Umbilical cord (tissue), 2 donors: ENCODE measurements around the gene DNAH1. TPM values are rescaled to one million over a fixed set of nuclear protein-coding genes. Genes with fewer than 3 reads are reported as not detected.

Experiments used
- DNase-seq: peaks from one replicate; pipeline ENCODE4 v3.0.0-alpha.2; 2015; ENCODE audit warnings: low spot score
- total RNA-seq: library from RNA; depleted of rRNA; stranded (reverse); fragments of >200 nt; gene quantifications from one replicate; pipeline ENCODE4 v1.2.3, GENCODE V29; 2014; ENCODE audit warnings: low replicate concordance; ENCODE audit not compliant: insufficient read depth

The DNAH1 gene
- total RNA-seq, 1 donor from 2014 or later, result 2.9 TPM

DNA sequence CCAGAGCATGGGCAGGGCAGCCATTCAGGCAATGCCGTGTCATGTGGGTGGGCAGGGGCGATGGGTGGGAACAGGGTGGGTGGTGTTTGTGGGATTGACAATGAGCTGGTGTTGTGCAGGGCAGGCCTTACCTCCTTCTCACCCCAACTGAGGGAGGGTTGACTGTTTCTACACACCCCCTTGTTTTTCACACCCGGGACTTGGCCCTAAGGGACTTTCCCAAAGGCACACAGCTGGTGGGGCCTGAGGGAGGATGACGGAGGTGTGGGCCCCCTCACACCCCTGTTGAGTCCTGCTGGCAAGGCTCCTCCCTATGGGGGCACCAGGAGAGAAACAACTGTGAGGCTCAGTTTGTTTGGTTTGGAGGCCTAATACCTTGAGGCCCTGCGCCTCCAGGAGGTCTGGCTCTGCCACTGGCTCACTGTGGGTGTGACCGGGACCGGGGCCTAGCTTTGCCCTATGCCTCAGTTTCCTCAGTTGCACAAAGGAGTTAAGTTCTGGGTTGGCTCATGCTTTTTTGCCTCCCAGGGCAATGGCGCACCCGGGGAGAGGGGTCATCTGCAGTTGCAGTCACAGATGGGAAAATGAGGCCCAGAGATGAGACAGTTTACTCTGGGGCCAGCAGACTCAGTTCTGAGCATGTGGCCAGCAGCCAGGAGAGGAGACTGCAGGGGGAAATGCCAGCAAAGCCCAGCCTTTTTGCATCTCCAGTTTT lies 5.1 kb upstream of the DNAH1 start:
- DNase-seq, result peak; percentile 25

- no peak for DNase-seq
Measured at GRCh38 chr3:52311576-52312119, 4.5 kb upstream of the DNAH1 start.

DNA sequence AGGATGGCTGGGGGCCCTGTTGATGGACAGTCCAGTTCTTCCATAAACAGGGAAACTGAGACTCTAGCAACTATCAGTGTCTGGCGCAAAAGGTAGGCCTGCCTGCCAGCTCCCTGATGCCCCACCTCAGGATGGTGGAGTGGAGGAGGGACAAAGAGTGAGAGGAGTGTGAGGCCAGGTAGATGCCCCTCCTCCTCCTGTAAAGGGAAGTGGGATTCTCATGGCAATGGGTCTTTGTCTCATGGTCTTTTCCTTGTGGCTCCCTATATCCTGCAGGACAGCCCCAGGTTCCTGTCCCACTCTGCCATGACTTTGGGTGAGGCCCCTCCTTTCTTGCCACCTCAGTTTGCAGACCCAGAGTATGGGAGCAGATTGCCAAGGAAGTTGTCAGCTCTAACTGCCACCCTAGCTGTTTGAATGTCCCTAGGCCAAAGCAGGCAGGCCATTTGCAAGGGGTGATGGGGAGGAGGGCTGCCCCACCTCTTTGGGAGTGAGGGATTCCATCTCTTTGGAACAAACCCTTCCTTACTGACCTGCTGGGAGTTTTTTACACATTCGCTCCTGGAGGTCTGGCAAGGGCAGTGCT lies 2.8 kb upstream of the DNAH1 start:
- DNase-seq, result no peak

- peak; percentile 19 for DNase-seq
Measured at GRCh38 chr3:52313774-52314188, 2.3 kb upstream of the DNAH1 start.

DNA sequence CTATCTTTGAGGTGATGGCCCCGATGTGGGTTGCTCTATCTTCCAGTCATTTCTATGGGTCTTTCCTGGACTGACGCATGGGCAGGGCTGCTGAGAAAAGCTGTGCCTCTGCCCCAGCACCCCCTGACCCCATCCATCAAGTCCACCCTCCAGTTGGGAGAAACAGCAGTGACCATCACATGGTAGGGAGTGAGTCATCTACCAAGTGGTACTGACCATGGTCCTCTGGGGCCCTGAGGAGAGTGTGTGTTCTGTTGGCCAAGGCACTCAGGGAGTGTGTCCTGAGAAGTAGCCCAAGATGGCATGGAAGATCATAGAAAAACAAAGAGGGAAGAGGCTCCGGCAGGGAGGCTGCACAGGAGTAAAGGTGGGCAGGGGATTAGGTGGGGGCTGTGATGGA lies 1.6 kb upstream of the DNAH1 start:
- no peak for DNase-seq

- no peak for DNase-seq
Measured at GRCh38 chr3:52315006-52315405, 1.1 kb upstream of the DNAH1 start.

GRCh38 chr3:52317208-52318000 lies 1.3 kb downstream of the DNAH1 start:
- DNase-seq, result peak; percentile 60

DNA sequence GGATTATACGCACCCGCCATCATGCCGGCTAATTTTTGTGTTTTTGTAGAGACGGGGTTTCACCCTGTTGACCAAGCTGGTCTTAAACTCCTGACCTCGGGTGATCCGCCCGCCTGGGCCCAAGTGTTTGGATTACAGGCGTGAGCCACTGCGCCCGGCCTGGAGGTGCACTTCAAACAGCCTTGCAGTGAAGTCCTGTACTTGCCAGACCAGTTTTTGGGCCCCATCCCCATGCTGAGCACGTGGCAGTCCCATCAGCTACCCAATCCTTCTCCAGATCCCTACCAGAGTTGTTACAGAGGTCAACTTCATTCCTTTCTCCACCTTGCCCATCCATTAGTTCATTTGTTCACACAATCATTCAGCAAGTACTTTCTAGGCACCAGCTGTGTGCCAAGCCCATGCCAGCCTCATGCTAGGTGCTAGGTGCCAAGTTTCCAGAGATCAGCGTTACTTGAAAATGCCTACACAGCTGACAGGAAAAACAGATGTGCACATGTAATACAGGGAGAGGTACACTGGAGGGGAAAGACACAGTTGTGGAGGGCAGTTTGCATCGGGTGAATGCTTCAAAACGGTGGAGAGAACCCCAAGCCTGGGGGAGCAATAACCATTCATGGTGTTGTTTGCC lies 2.2 kb downstream of the DNAH1 start:
- no peak for DNase-seq

DNA sequence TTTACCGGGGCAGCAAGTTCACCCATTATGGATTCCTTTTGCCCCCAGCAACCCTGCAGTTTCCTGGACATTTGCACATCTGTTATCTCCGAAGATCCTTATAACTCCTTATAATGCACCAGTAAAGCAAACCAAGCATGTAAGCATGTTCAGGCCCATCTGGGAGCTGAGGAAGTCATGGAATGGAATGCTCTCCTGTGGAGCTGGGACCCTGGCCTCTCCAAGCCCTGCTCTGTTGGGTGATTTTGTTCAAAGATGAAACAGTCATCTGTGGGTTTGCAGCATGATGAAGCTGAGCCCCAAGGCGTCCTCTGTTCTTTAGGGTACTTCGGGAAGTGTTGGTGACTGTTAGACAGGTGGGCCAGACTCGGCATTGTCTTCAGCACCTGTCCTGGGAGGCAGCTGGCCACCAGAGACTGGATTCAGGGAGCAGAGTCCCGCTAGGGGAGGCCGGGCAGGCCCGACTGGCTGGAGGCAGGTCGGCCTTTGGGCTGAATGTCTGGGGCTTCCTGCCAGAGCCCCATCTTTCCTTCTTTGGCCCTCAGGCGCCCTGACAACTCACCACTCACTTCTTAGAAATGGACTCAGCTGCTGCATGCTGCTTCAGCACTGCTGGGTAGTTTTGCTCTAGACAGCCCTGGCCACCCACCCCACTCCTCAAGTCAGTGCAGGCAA lies 3.9 kb downstream of the DNAH1 start:
- no peak for DNase-seq

DNA sequence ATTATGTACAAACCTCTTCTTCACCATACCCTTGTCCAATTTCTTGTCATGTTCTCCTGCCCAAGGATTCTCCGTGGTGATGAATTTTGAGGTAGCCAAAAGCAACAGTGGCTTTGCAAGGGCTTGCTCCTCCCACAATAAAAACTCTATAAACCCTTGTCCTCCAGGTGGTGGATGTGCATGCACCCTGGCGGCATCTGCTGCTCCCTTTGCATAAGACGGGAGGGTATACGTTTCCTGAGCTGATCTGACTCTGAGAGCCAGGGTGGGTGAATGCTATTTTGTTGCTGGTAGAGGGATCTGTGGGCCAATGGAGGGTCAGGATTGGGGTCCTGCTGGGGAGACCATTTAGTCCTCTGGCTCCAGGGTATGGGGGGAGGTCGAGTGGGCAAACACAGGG lies 5.4 kb downstream of the DNAH1 start:
- DNase-seq, result no peak

GRCh38 chr3:52322466-52322865 lies 6.3 kb downstream of the DNAH1 start:
- no peak for DNase-seq

DNA sequence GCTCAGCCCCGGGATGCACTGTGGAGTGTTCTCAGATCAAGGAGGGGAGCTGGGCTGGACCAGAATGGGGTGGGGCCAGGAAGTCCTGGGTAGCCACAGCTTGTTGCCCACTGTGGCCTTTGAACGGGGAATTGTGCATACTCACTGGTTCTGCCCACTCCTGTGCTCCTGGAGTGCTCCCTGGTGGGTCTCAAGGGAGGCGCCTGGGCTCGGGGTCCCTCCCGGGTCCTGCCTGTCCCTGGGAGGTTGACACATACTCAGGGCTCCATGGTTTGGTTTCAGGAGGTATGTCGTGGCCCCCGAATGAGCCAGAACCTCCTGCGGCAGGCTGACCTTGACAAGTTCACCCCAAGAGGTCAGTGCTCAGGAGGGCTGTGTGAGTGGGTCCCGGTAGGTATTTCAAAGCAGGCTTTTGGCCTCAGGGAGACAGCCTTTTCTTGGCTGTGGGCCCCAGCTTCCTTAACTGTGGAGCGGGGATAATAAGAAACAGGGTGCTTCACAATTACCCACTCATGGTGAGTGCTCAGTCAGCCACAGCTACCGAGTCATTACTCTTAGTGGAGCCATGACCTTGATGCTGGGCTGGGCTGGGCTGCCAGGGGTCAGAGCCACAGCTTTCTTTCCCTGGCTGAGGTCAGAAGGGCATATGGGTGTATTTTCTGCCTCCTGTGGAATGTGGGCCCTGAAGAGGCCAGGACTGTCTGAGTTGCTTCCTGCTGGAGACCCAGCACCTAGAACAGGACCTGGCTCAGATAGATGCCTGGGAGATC lies 7.6 kb downstream of the DNAH1 start:
- DNase-seq, result no peak

- no peak for DNase-seq
Measured at GRCh38 chr3:52324676-52325075, 8.6 kb downstream of the DNAH1 start.

GRCh38 chr3:52325686-52326085 lies 9.6 kb downstream of the DNAH1 start:
- DNase-seq, result no peak

DNA sequence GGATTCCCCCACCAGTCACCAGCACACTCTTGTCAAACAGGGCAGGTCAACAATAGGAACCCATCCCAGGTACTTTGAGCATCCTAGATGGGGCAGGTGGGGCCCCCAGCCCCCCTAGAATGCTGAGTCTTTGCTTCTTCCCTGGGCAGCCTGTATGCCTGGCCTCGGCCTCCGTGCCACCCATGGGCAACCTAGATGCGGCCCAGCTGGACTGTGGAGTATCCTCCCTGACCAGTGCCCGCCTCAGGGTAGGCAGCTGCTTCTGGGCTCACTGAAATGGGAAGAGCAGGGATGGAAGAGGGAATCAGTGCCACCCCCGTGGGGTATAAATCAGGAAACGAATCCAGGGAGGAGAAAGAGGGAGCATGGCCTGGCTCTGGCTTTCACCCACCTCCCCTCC lies 10.9 kb downstream of the DNAH1 start:
- no peak for DNase-seq

DNA sequence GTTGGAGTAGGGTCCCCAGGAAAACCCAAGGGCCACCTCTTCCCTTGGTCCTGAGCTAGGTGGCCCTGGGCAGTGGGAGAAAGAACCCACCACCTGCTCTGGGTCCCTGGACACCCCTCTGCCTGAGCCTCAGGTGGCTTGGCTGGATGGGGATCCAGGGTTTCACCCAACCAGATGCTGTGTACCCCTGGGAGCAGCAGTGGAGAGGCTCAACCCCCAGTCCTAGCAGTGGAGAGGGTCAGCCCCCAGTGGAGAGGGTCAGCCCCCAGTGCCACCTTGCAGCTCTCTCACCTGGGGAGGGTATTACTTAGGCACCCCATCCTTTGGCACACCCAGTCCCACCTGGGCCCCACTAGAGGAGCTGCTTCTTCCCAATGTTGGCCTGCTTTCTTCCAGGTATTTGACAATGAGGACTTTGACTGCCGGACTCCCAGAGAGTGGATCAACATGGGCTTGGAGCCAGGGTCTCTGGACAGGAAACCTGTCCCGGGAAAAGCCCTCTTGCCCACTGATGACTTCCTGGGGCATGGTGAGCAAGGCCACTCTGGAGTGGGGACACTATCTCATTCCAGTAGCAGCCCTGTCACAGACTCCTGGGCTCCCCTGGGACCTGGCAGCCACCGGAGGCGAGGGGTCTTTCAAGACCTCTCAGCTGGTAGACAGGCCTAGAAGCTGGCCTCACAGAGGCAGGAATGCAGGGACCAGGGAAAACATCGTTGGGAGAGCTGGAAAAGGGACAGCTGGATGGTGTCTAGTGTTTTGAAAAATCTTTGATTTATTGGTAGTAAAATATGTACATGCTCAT lies 11.6 kb downstream of the DNAH1 start:
- no peak for DNase-seq

DNA sequence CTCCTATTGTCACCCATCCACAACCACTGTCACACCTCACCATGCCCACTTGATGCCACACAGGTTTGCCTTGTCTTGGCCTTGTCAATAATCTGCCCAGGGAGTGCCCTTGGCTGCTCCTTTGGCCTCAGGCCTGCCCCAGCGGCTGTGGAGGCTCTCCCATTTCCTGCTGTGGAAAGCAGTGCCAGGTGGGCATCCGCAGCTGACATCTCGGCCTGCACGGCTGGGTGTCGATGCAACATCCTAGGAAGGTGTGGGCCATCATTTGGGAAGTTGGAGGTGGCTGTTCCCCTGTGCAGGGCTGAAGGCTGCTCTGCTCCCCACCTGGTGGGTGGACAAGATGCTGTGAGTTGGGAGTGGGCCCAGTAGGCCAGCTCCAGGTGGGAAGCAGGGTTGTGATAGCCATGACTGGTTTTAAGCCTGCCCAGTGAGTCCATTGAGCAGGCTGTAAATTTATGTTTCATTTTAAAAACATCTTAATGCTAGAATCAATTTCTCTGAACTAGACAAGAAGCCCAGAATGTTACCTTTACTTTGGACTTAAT lies 12.5 kb downstream of the DNAH1 start:
- no peak for DNase-seq

GRCh38 chr3:52330194-52330805 lies 14.2 kb downstream of the DNAH1 start:
- DNase-seq, result no peak

DNA sequence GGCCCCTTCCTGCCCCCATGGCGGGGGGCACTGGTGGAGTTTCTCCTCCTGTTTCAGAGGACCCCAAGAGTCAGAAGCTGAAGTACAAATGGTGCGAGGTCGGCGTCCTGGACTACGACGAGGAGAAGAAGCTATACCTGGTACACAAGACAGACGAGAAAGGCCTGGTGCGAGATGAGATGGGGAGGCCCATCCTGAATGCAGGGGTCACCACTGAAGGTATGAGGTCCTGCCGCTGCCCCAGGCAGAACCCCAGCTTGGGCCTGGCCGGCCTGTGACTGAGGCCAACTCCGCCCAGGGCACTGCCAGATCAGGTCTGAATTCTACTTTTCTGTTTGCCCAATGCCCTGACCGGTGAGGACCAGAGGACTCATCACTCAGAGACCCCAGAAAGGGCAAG lies 15.0 kb downstream of the DNAH1 start:
- DNase-seq, result no peak
